Esophagus muscularis mucosa (tissue), 4 donors: Measurements from ENCODE around the gene EPM2A.

Experiments used
- EP300 ChIP-seq: sonication (generic); formaldehyde crosslinking; IDR thresholded peaks from one replicate; pipeline ENCODE4 v1.6.1; 2017; ENCODE audit warnings: antibody characterized with exemption
- POLR2AphosphoS5 ChIP-seq, 2 donors: sonication (generic); formaldehyde crosslinking; IDR thresholded peaks; one replicate each; pipeline ENCODE4 v1.6.1; 2017; ENCODE audit warnings: antibody characterized with exemption in 2 of 2
- TF ChIP-seq, protein P1 (sequence below), 3 experiments: fragments of 200-600 bp in 2 of 3; fragments of 450-650 bp in 1 of 3; sonication (generic) in 2 of 3; IDR thresholded peaks; one replicate each; pipeline ENCODE4 v1.5.1; 2017 to 2019; ENCODE audit warnings: antibody characterized with exemption in 3 of 3, mild to moderate bottlenecking in 2 of 3, moderate library complexity in 1 of 3

DNA sequence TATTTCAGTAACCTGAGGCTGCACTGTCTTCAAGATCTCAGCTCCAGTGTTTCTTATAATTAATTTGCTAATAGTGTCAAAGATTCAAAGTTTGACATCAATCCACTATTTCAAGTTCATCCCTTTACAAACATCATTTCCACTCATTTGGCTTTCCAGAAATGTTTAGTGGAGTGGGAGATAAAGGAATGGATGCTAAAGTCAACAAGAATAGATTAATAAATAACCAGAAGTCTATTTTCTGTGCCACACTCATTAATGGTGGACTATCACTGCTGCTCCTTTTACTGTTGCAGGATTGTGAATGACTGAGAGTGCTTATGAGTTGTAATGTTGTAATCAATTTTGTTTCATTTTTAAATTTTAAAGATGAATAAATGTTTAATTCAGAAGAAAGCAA, 28.4 kb upstream of the EPM2A start:
- no peak for TF ChIP-seq POLR2AphosphoS5 (IDR thresholded peaks at IDR 0.05)
- no peak for TF ChIP-seq EP300
- TF ChIP-seq, protein P1, sequence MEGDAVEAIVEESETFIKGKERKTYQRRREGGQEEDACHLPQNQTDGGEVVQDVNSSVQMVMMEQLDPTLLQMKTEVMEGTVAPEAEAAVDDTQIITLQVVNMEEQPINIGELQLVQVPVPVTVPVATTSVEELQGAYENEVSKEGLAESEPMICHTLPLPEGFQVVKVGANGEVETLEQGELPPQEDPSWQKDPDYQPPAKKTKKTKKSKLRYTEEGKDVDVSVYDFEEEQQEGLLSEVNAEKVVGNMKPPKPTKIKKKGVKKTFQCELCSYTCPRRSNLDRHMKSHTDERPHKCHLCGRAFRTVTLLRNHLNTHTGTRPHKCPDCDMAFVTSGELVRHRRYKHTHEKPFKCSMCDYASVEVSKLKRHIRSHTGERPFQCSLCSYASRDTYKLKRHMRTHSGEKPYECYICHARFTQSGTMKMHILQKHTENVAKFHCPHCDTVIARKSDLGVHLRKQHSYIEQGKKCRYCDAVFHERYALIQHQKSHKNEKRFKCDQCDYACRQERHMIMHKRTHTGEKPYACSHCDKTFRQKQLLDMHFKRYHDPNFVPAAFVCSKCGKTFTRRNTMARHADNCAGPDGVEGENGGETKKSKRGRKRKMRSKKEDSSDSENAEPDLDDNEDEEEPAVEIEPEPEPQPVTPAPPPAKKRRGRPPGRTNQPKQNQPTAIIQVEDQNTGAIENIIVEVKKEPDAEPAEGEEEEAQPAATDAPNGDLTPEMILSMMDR (IDR thresholded peaks at IDR 0.05) = no peak
